ENCODE data around the gene OVCA2.
A peak's percentile ranks its signal among the peaks of the same experiment; 100 is the strongest.

- TF ChIP-seq CTCF (IDR thresholded peaks at IDR 0.05) (peak in 4 of 6 experiments; percentile 16 to 56 (median 26)), POLR2AphosphoS5 (IDR thresholded peaks at IDR 0.05) (no peak), POLR2A (IDR thresholded peaks at IDR 0.05) (no peak), EP300 (IDR thresholded peaks at IDR 0.05) (no peak)
These were observed 11.1 kb upstream of the OVCA2 start for GRCh38 chr17:2030779-2031163.

All from upper lobe of left lung (tissue), 4 donors.